GM13977 (cell line): ENCODE measurements around the gene GPANK1.

Experiments used
- DNase-seq: peaks from one replicate; pipeline ENCODE4 v3.0.0; 2012; ENCODE audit warnings: low spot score
- in situ Hi-C: fragments of 300-500 bp; cut with MboI; formaldehyde crosslinking; loops from one replicate; pipeline ENCODE4 v1.12.0; 2022; ENCODE audit warnings: low sequenced_read_pairs, low pct_unique_long_range_greater_than_20kb, mixed read lengths, inconsistent platforms; ENCODE audit not compliant: unreplicated experiment
- TF ChIP-seq, protein P1 (sequence below): IDR thresholded peaks from 2 replicates; pipeline ENCODE4 v1.5.1; 2012; ENCODE audit warnings: mild to moderate bottlenecking, control low read depth; ENCODE audit not compliant: insufficient read depth; ENCODE audit errors: extremely low read depth, missing control alignments

GPANK1 gene

DNA sequence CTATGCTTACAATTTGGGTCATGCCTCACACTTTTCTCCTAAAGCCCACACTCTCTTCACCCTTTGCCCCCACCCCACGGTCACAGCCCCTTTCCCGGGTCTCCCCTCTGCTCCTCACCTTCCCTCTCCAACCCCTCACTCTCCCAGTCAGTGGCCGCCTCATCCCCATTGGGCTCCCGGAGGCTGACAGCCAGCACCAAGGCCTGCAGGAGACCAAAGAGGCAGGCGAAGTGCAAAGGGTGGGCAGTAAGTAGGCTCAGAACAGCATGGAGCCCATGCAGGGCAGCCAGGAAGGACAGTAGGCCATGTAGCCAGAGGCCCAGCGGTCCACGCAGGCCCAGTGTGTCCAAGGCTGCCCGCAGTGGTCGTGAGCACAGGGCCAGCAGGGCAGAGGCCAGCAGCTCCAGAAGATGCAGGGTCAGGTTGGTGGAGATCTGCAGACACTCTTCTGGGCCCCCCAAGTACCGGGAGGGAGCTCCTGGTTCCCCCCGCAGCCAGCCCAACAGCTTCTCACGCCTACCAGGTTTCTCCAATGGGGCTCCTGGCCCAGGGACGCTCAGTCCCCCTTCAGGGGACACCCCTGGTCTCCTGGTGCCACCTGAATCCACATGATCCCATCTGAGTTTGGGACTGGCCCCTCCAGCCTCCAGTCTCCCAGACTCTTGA is 5.7 kb downstream of the GPANK1 start:
- DNase-seq = no peak
- in situ Hi-C loops = no loop called here

DNA sequence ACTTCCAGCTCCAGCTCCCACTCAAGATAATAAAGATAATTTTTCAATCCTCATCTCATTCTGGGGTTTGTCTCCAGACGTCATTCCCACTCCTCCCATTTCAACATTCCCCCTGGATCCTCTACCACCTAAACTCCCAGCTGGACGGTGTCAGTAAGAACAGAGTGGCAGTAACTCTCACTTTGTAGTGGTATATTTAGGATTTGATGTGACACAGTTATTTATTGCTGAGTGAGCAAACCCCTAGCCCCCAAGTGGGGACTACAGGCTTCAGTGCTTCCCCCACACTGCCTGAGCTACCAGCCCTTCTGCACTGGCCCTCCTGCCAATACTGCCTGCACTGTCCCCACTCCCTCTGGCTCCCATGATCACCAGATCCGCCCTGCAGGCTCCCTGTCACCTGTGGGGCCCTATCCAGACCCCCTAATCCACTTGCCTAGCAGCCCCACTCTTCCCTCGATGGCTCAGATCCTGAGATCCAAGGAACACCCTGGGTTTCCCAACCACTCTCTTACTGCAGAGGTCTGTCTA is 6.6 kb downstream of the GPANK1 start:
- DNase-seq = no peak
- TF ChIP-seq, protein P1, sequence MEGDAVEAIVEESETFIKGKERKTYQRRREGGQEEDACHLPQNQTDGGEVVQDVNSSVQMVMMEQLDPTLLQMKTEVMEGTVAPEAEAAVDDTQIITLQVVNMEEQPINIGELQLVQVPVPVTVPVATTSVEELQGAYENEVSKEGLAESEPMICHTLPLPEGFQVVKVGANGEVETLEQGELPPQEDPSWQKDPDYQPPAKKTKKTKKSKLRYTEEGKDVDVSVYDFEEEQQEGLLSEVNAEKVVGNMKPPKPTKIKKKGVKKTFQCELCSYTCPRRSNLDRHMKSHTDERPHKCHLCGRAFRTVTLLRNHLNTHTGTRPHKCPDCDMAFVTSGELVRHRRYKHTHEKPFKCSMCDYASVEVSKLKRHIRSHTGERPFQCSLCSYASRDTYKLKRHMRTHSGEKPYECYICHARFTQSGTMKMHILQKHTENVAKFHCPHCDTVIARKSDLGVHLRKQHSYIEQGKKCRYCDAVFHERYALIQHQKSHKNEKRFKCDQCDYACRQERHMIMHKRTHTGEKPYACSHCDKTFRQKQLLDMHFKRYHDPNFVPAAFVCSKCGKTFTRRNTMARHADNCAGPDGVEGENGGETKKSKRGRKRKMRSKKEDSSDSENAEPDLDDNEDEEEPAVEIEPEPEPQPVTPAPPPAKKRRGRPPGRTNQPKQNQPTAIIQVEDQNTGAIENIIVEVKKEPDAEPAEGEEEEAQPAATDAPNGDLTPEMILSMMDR = no peak
- in situ Hi-C loops = no loop called here

More for the DNA sequence above, 5.7 kb downstream of the GPANK1 start:
- TF ChIP-seq, protein P1 = no peak

DNA sequence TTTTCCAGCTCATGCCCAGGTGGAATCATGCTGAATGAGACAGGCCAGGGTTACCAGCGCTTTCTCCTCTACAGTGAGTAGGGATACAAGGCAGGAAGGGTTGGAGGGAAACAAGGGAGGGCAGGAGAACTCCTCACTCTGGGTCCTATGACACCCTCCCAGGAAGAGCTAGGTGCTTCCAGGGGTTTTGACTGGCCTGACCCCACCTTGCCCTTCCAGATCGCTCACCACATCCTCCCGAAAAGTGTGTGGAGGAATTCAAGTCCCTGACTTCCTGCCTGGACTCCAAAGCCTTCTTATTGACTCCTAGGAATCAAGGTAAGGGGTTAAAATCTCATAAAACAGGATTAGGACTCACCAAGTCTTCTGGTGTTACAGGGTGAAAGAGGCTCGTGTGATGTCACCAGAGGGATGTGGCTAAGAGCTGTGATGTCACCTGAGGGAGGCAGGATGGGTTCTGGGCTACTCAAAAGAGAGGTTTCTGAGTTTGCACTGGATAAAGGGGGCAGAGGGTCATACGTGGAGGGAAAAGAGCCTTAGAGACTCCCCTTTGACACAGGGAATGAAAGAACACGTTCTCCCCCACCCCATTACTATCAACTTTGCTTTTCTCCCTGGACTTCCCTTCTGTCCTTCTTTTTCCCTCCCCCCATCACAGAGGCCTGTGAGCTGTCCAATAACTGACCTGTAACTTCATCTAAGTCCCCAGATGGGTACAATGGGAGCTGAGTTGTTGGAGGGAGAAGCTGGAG is 7.2 kb downstream of the GPANK1 start:
- DNase-seq = no peak
- in situ Hi-C loops = no loop called here
- TF ChIP-seq, protein P1 = no peak

DNA sequence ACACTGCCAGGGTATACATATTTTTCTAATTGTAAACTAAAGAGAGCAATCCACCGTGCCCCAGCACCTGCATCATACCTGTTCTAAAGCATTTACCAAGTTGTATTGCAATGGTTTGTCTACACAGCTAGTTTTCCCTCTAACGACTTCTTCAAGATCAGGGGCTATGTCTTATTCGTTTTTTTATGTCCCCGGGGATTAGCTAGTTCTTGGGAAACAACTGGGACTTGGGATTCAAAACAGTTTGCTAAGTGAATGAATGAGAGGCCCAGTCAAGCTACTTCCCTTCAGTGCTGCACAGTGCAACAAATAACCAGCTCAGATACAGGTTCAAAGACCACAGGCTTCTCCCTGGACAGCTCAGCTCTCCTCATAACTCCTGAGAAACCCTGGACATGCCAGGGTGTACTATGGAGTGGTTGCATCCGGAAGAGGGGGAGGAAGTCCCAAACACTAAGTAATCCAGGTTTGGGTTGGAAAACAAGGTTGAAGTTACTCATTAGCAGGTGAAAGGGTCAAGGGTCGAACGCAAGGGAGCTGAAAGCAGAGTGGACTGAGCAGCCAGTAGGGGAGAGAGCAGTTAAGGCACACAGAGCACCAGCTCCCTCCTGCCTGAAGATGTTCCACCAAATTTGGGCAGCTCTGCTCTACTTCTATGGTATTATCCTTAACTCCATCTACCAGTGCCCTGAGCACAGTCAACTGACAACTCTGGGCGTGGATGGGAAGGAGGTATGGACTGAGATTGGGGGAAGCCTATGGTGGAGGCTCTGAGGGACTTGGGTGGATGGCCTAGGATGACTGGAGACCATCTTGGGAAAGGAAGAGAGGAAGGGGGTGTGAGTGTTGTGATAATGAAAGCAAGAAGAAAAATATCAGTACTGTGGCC is 9.2 kb downstream of the GPANK1 start, which contains the start of gene APOM:
Gene APOM, plus strand, starts transcription at position 546 of the 889 bp plus-strand sequence. Its CDS starts 73 bp downstream, at position 619.
- DNase-seq = no peak

DNA sequence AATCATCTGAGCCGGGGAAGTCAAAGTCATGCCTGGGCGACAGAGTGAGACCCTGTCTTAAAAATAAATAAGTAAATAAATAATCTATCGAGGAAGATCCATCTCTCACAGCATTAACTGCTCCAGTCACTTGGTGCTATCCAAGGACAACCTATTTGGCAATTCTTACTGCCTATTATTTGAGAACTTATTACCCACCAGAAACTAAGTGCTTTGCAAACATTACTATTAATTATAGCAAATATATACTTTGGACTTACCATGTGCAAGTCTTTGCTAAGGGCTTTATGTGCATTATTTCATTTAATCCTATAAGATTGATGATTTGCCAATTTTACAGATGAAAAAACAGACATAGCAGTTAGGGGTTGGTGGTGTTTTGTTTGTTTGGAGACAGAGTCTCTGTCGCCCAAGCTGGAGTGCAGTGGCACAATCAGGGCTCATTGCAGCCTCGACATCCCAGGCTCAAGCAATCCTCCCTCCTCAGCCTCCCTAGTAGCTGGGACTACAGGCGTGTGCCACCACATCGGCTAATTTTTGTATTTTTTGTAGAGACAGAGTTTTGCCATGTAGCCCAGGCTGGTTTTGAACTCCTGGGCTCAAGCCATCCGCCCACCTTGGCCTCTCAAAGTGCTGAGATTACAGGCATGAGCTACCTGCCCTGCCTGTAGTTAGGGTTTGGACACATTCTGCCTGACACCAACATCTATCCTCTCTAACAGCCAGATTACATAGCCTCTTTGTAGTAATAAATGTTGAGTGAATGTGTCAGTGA is 10.0 kb downstream of the GPANK1 start:
- in situ Hi-C loops = no loop called here
- DNase-seq = no peak
- TF ChIP-seq, protein P1 = no peak

More for the DNA sequence above, 9.2 kb downstream of the GPANK1 start, which contains the start of gene APOM:
- TF ChIP-seq, protein P1 = no peak
- in situ Hi-C loops = no loop called here
